H9 (cell line): ENCODE results near the gene ZNF318. TPM values are rescaled to one million over a fixed set of nuclear protein-coding genes. Genes with fewer than 3 reads are reported as not detected.

Experiments used
- DNase-seq: peaks from one replicate; pipeline ENCODE4 v3.0.0-alpha.2; 2017
- H2AFZ ChIP-seq: one replicate; pipeline ENCODE4 v1.6.1; 2013; ENCODE audit warnings: mild to moderate bottlenecking, low read length, control low read depth, moderate library complexity
- H2AK5ac ChIP-seq: 2 replicates; pipeline ENCODE4 v1.6.1; 2013; ENCODE audit warnings: low read length, control low read depth, mixed read lengths; ENCODE audit not compliant: insufficient read length
- H2BK120ac ChIP-seq: one replicate; pipeline ENCODE4 v1.6.1; 2013; ENCODE audit warnings: low read depth, mild to moderate bottlenecking, low read length, control low read depth, inconsistent platforms; ENCODE audit not compliant: poor library complexity, severe bottlenecking
- H2BK12ac ChIP-seq: 2 replicates; pipeline ENCODE4 v1.6.1; 2013; ENCODE audit warnings: low read length, control low read depth, mixed read lengths, low read depth; ENCODE audit not compliant: insufficient read length
- H2BK15ac ChIP-seq: 2 replicates; pipeline ENCODE4 v1.6.1; 2013; ENCODE audit warnings: low read depth, low read length, control low read depth
- H2BK20ac ChIP-seq: one replicate; pipeline ENCODE4 v1.6.1; 2013; ENCODE audit warnings: low read depth, mild to moderate bottlenecking, low read length, control low read depth, inconsistent platforms; ENCODE audit not compliant: poor library complexity, severe bottlenecking
- H2BK5ac ChIP-seq: 2 replicates; pipeline ENCODE4 v1.6.1; 2013; ENCODE audit warnings: low read length, control low read depth, mixed read lengths; ENCODE audit not compliant: insufficient read length
- H3K14ac ChIP-seq: 2 replicates; pipeline ENCODE4 v1.6.1; 2013; ENCODE audit warnings: low read length, control low read depth; ENCODE audit not compliant: insufficient read depth
- H3K18ac ChIP-seq: 2 replicates; pipeline ENCODE4 v1.6.1; 2013; ENCODE audit warnings: low read depth, mild to moderate bottlenecking, mixed read lengths, low read length, control low read depth; ENCODE audit not compliant: insufficient read length
- H3K23ac ChIP-seq: 2 replicates; pipeline ENCODE4 v1.6.1; 2013; ENCODE audit warnings: low read length, control low read depth, mixed read lengths, low read depth; ENCODE audit not compliant: insufficient read length
- H3K23me2 ChIP-seq: 2 replicates; pipeline ENCODE4 v1.6.1; 2013; ENCODE audit warnings: low read depth, mild to moderate bottlenecking, mixed read lengths, low read length, control low read depth; ENCODE audit not compliant: insufficient read length, poor library complexity, severe bottlenecking
- H3K27ac ChIP-seq: 2 replicates; pipeline ENCODE4 v1.5.1; 2013; ENCODE audit warnings: low read length, control low read depth, mixed read lengths, low read depth; ENCODE audit not compliant: insufficient read length
- H3K27me3 ChIP-seq: 2 replicates; pipeline ENCODE4 v1.6.1; 2013; ENCODE audit warnings: low read length, control low read depth, inconsistent platforms; ENCODE audit not compliant: insufficient read depth
- H3K4ac ChIP-seq: 2 replicates; pipeline ENCODE4 v1.6.1; 2013; ENCODE audit warnings: low read depth, mild to moderate bottlenecking, control low read depth, inconsistent platforms, low read length, moderate library complexity
- H3K4me1 ChIP-seq: 2 replicates; pipeline ENCODE4 v1.6.1; 2013; ENCODE audit warnings: low read length, control low read depth, inconsistent platforms; ENCODE audit not compliant: insufficient read depth
- H3K4me2 ChIP-seq: 2 replicates; pipeline ENCODE4 v1.6.1; 2013; ENCODE audit warnings: low read length, control low read depth, mixed read lengths; ENCODE audit not compliant: insufficient read length, insufficient read depth
- H3K56ac ChIP-seq: 2 replicates; pipeline ENCODE4 v1.6.1; 2013; ENCODE audit warnings: low read depth, mild to moderate bottlenecking, mixed read lengths, low read length, control low read depth; ENCODE audit not compliant: insufficient read length
- H3K79me1 ChIP-seq: 2 replicates; pipeline ENCODE4 v1.6.1; 2013; ENCODE audit warnings: low read depth, mild to moderate bottlenecking, moderate library complexity, low read length, control low read depth, inconsistent platforms; ENCODE audit not compliant: insufficient read depth, poor library complexity, severe bottlenecking
- H3K79me2 ChIP-seq: 2 replicates; pipeline ENCODE4 v1.6.1; 2013; ENCODE audit warnings: low read length, control low read depth, inconsistent platforms; ENCODE audit not compliant: insufficient read depth
- H3K9ac ChIP-seq: 2 replicates; pipeline ENCODE4 v1.6.1; 2013; ENCODE audit warnings: low read length, control low read depth, mixed read lengths; ENCODE audit not compliant: insufficient read length; ENCODE audit errors: extremely low read depth
- H3K9me3 ChIP-seq: one replicate; pipeline ENCODE4 v1.6.1; 2013; ENCODE audit warnings: low read depth, low read length, inconsistent platforms; ENCODE audit not compliant: control insufficient read depth
- H3T11ph ChIP-seq: one replicate; pipeline ENCODE4 v1.6.1; 2013; ENCODE audit warnings: mild to moderate bottlenecking, low read length, control low read depth, inconsistent platforms
- H4K20me1 ChIP-seq: one replicate; pipeline ENCODE4 v1.6.1; 2013; ENCODE audit not compliant: control insufficient read depth, insufficient read length, insufficient read depth
- H4K5ac ChIP-seq: 2 replicates; pipeline ENCODE4 v1.6.1; 2013; ENCODE audit warnings: low read depth, mild to moderate bottlenecking, mixed read lengths, low read length, control low read depth; ENCODE audit not compliant: insufficient read length
- H4K8ac ChIP-seq: replicated peaks from 2 replicates; pipeline ENCODE4 v1.6.1; 2013; ENCODE audit warnings: low read length, control low read depth, mixed read lengths, low read depth; ENCODE audit not compliant: insufficient read length
- H4K91ac ChIP-seq: 2 replicates; pipeline ENCODE4 v1.6.1; 2013; ENCODE audit warnings: low read depth, mild to moderate bottlenecking, moderate library complexity, mixed read lengths, low read length, control low read depth; ENCODE audit not compliant: insufficient read length
- H3K27ac Mint-ChIP-seq, 3 experiments: 2 replicates in 2 of 3; 3 replicates in 1 of 3; pipeline ENCODE4 v1.8.0; 2020 to 2021; ENCODE audit warnings: mixed read lengths in 3 of 3, mild to moderate bottlenecking in 1 of 3, moderate library complexity in 1 of 3
- H3K27me3 Mint-ChIP-seq: 2 replicates; pipeline ENCODE4 v1.8.0; 2021; ENCODE audit warnings: low read depth, mild to moderate bottlenecking, moderate library complexity, mixed read lengths
- H3K36me3 Mint-ChIP-seq, 3 experiments: 2 replicates in 2 of 3; 3 replicates in 1 of 3; pipeline ENCODE4 v1.8.0; 2020 to 2021; ENCODE audit warnings: low read depth in 3 of 3, mixed read lengths in 3 of 3; ENCODE audit not compliant: insufficient read depth in 1 of 3
- H3K4me1 Mint-ChIP-seq, 2 experiments: 2 replicates each; pipeline ENCODE4 v1.8.0; 2020; ENCODE audit warnings: mixed read lengths in 2 of 2
- H3K4me3 Mint-ChIP-seq, 2 experiments: 2 replicates in 1 of 2; 3 replicates in 1 of 2; pipeline ENCODE4 v1.8.0; 2020 to 2021; ENCODE audit warnings: mild to moderate bottlenecking in 2 of 2, mixed read lengths in 2 of 2, moderate library complexity in 1 of 2
- H3K9me3 Mint-ChIP-seq, 2 experiments: 2 replicates in 1 of 2; 3 replicates in 1 of 2; pipeline ENCODE4 v1.8.0; 2020; ENCODE audit warnings: mild to moderate bottlenecking in 2 of 2, mixed read lengths in 2 of 2, moderate library complexity in 1 of 2
- WGBS: extraction: QIAGEN DNeasy Blood & Tissue Kit; methylation state at CpG from one replicate; pipeline ENCODE4 v1.1.7; 2013; ENCODE audit warnings: missing lambda C conversion rate, low lambda C conversion rate, mixed read lengths; ENCODE audit not compliant: insufficient read length; ENCODE audit errors: extremely low coverage; 5-methylcytosine and 5-hydroxymethylcytosine counted together
- total RNA-seq: library from RNA; stranded (reverse); gene quantifications from 2 replicates; pipeline ENCODE4 v1.2.1, GENCODE V29; 2021
- TF ChIP-seq, protein P1 (sequence below): fragments of 200-600 bp; sonication (generic); conservative IDR thresholded peaks from 3 replicates; pipeline ENCODE4 v1.8.0; 2021; ENCODE audit warnings: antibody characterized with exemption, mild to moderate bottlenecking

ZNF318 gene
- total RNA-seq, 1 experiment from 2014 or later: 16.3 TPM

DNA sequence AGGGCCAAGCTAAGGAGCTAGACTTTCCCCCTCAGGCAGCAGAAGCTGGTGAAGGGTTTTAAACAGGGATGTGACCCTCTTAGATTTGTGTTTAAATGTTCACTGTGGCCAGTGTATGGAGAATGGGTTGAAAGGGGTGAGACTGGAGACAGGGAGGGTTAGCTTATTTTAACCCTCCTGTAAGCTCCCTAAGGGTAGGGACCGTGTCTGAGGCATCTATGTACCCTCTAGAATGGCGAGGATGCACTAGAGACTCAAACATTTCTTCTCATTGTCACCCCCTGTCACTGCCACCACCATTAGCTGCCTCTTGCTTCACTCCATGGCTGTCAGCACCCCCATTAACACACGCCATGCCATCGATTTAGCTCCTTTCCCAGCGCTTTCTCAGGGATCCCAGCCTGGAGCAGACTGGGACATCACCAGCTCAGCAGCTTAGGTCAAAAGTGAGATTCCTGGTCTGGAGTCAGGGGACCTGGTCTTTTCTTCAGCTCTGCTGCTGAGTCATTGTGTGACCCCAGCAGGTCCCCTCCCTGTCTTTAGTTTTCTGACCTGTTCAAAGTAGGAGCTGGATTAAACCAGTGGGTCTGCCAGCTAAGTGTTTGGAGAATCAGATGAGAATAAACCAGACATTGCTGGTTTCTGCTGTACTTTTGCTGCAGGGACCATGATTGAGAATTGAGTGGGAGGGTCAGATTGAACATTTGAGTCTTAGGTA is 72.5 kb downstream of the ZNF318 start:
- Histone ChIP-seq H2AK5ac (no peak overlapping the region), H2BK5ac (no peak overlapping the region), H3K79me2 (no peaks in the 10 kb centered on the region), H4K8ac (no peak overlapping the region), H3K79me1 (no peaks in the 10 kb centered on the region), H2BK120ac (no peak overlapping the region), H3K18ac (no peak overlapping the region), H4K20me1 (peaks cover 4% of the 10 kb centered on the region), H3K56ac (no peak overlapping the region), H2BK15ac (no peak overlapping the region), H4K91ac (no peak overlapping the region), H2BK12ac (no peak overlapping the region), H3K4me2 (no peak overlapping the region), H3K9me3 (no peaks in the 10 kb centered on the region), H2AFZ (no peak overlapping the region), H4K5ac (no peak overlapping the region), H3K27ac (no peak overlapping the region), H3K23me2 (no peaks in the 10 kb centered on the region), H3K4me1 (no peaks in the 10 kb centered on the region), H3K23ac (no peak overlapping the region), H3K27me3 (no peaks in the 10 kb centered on the region), H3T11ph (no peak overlapping the region), H2BK20ac (no peak overlapping the region), H3K14ac (no peak overlapping the region), H3K4ac (no peak overlapping the region), H3K9ac (no peak overlapping the region)
- TF ChIP-seq, protein P1, sequence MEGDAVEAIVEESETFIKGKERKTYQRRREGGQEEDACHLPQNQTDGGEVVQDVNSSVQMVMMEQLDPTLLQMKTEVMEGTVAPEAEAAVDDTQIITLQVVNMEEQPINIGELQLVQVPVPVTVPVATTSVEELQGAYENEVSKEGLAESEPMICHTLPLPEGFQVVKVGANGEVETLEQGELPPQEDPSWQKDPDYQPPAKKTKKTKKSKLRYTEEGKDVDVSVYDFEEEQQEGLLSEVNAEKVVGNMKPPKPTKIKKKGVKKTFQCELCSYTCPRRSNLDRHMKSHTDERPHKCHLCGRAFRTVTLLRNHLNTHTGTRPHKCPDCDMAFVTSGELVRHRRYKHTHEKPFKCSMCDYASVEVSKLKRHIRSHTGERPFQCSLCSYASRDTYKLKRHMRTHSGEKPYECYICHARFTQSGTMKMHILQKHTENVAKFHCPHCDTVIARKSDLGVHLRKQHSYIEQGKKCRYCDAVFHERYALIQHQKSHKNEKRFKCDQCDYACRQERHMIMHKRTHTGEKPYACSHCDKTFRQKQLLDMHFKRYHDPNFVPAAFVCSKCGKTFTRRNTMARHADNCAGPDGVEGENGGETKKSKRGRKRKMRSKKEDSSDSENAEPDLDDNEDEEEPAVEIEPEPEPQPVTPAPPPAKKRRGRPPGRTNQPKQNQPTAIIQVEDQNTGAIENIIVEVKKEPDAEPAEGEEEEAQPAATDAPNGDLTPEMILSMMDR: no peak
- Mint-ChIP-seq H3K27me3 (peaks cover 19% of the 10 kb centered on the region), H3K27ac (no peak overlapping the region; a peak in 1 of 7 replicates), H3K9me3 (no peaks in the 10 kb centered on the region), H3K4me3 (no peak overlapping the region), H3K4me1 (peaks cover 15% of the 10 kb centered on the region in 2 experiments), H3K36me3 (no peaks in the 10 kb centered on the region)
- DNase-seq: no peak
- WGBS: no CpG with 5 or more reads among the region's 5 CpGs
